ENCODE measurements around the gene LRRC41. TPM values are rescaled to one million over a fixed set of nuclear protein-coding genes. Genes with fewer than 3 reads are reported as not detected.
"Not testable (repeated sequence)": the region's sequence is repeated elsewhere in the genome, so short reads cannot be mapped to it uniquely, and the experiment has no call there.

The LRRC41 gene
- total and polyA plus RNA-seq, 2 experiments from 2014 or later = 103 to 133 TPM

GRCh38 chr1:46342084-46342656 lies 38.8 kb upstream of the LRRC41 start:
- peak; percentile 49 for DNase-seq
- H3K27me3 ChIP-seq (replicated peaks; ENCODE audit: insufficient read depth) = no peaks in the 10 kb centered on the region
- H3K27ac ChIP-seq = no peak overlapping the region
- H3K9ac ChIP-seq = no peak overlapping the region
- no peaks in the 10 kb centered on the region for H4K20me1 ChIP-seq (ENCODE audit: insufficient read depth)
- WGBS, 2 experiments (ENCODE audit: low coverage in 1 of 2, low lambda C conversion rate in 2 of 2, missing lambda C conversion rate in 2 of 2) = 88 to 89% methylated on average over 6 of the region's 6 CpGs
- no peaks in the 10 kb centered on the region for H3K9me2 ChIP-seq (ENCODE audit: insufficient read depth)
- in situ Hi-C loops (cut with MboI) = no loop called here
- H3K4me1 ChIP-seq (ENCODE audit: insufficient read depth) = peaks cover 14% of the 10 kb centered on the region; the same call in 1 of the 2 replicates
- peak overlapping the region; percentile 79; the same call in 1 of the 2 replicates for H3K4me3 ChIP-seq
- H3K79me2 ChIP-seq (ENCODE audit: insufficient read depth) = peaks cover 36% of the 10 kb centered on the region
- peaks cover 10% of the 10 kb centered on the region; the same call in 1 of the 2 replicates for H3K36me3 ChIP-seq (ENCODE audit: low read depth)
- peak overlapping the region; percentile 74 for H3K4me2 ChIP-seq (ENCODE audit: unreplicated experiment)
- no peak for TF ChIP-seq EZH2phosphoT487 (IDR thresholded peaks at IDR 0.05; ENCODE audit: insufficient read depth, low read depth)
- TF ChIP-seq EZH2 (IDR thresholded peaks at IDR 0.05; ENCODE audit: insufficient read depth, poor library complexity, severe bottlenecking) = no peak
- H3F3A ChIP-seq (ENCODE audit: insufficient read depth) = peaks cover 29% of the 10 kb centered on the region; the same call in 1 of the 2 replicates
- no peak overlapping the region for H2AFZ ChIP-seq
- H3K9me3 ChIP-seq (ENCODE audit: low read depth) = no peaks in the 10 kb centered on the region

- Histone ChIP-seq H3K9me3 (ENCODE audit: low read depth) (no peaks in the 10 kb centered on the region), H3K4me2 (ENCODE audit: unreplicated experiment) (peak overlapping the region; percentile 74), H3K9me2 (ENCODE audit: insufficient read depth) (no peaks in the 10 kb centered on the region), H3K27ac (peak overlapping the region; percentile 89), H3F3A (ENCODE audit: insufficient read depth) (peaks cover 28% of the 10 kb centered on the region; the same call in 1 of the 2 replicates), H3K4me3 (peak overlapping the region; percentile 79), H4K20me1 (ENCODE audit: insufficient read depth) (no peaks in the 10 kb centered on the region), H3K9ac (peak overlapping the region; percentile 89), H2AFZ (peak overlapping the region; percentile 94), H3K36me3 (ENCODE audit: low read depth) (peaks cover 10% of the 10 kb centered on the region; the same call in 1 of the 2 replicates), H3K4me1 (ENCODE audit: insufficient read depth) (peaks cover 14% of the 10 kb centered on the region; the same call in 1 of the 2 replicates), H3K79me2 (ENCODE audit: insufficient read depth) (peaks cover 36% of the 10 kb centered on the region), H3K27me3 (replicated peaks; ENCODE audit: insufficient read depth) (no peaks in the 10 kb centered on the region)
- 41% methylated on average over 30 to 31 of the region's 31 CpGs for WGBS, 2 experiments (ENCODE audit: low coverage in 1 of 2, low lambda C conversion rate in 2 of 2, missing lambda C conversion rate in 2 of 2)
- DNase-seq = no peak
- TF ChIP-seq EZH2 (IDR thresholded peaks at IDR 0.05; ENCODE audit: insufficient read depth, poor library complexity, severe bottlenecking) (no peak), EZH2phosphoT487 (IDR thresholded peaks at IDR 0.05; ENCODE audit: insufficient read depth, low read depth) (no peak)
- in situ Hi-C loops (cut with MboI) = no loop called here
Measured at GRCh38 chr1:46341222-46342083, 38.0 kb upstream of the LRRC41 start.

- peak within 1 kb of the TSS; percentile 89 for H3K27ac ChIP-seq
- H4K20me1 ChIP-seq (ENCODE audit: insufficient read depth) = no peaks in the 10 kb centered on the region
- H3F3A ChIP-seq (ENCODE audit: insufficient read depth) = peaks cover 24% of the 10 kb centered on the region; the same call in 1 of the 2 replicates
- H3K4me1 ChIP-seq (ENCODE audit: insufficient read depth) = peaks cover 14% of the 10 kb centered on the region; the same call in 1 of the 2 replicates
- no peaks in the 10 kb centered on the region for H3K9me2 ChIP-seq (ENCODE audit: insufficient read depth)
- 1 to 2% methylated on average over 51 to 53 of the region's 53 CpGs for WGBS, 2 experiments (ENCODE audit: low coverage in 1 of 2, low lambda C conversion rate in 2 of 2, missing lambda C conversion rate in 2 of 2)
- peak within 1 kb of the TSS; percentile 89 for H3K9ac ChIP-seq
- TF ChIP-seq EZH2phosphoT487 (IDR thresholded peaks at IDR 0.05; ENCODE audit: insufficient read depth, low read depth) (no peak), EZH2 (IDR thresholded peaks at IDR 0.05; ENCODE audit: insufficient read depth, poor library complexity, severe bottlenecking) (no peak)
- H3K4me3 ChIP-seq = peak within 1 kb of the TSS; percentile 79
- H3K9me3 ChIP-seq (ENCODE audit: low read depth) = no peaks in the 10 kb centered on the region
- H3K27me3 ChIP-seq (replicated peaks; ENCODE audit: insufficient read depth) = no peaks in the 10 kb centered on the region
- DNase-seq = peak; percentile 99
- peaks cover 36% of the 10 kb centered on the region for H3K79me2 ChIP-seq (ENCODE audit: insufficient read depth)
- H3K36me3 ChIP-seq (ENCODE audit: low read depth) = peaks cover 9% of the 10 kb centered on the region; the same call in 1 of the 2 replicates
- in situ Hi-C loops (cut with MboI) = no loop called here
- peak within 1 kb of the TSS; percentile 74 for H3K4me2 ChIP-seq (ENCODE audit: unreplicated experiment)
- H2AFZ ChIP-seq = peak within 1 kb of the TSS; percentile 94
Measured at GRCh38 chr1:46340404-46341221, 37.2 kb upstream of the LRRC41 start, which contains the start of gene NSUN4. Gene NSUN4, plus strand, starts transcription at chr1:46340807. Its CDS starts 20 bp downstream, at chr1:46340827.

GRCh38 chr1:46337409-46337808 lies 34.0 kb upstream of the LRRC41 start:
- WGBS, 2 experiments (ENCODE audit: low coverage in 1 of 2, low lambda C conversion rate in 2 of 2, missing lambda C conversion rate in 2 of 2) = 93 to 97% methylated on average over 13 to 14 of the region's 14 CpGs
- H2AFZ ChIP-seq; DNase-seq; H3K27me3 ChIP-seq (replicated peaks; ENCODE audit: insufficient read depth); H3K9me3 ChIP-seq (ENCODE audit: low read depth); H3K4me3 ChIP-seq; H3K4me2 ChIP-seq (ENCODE audit: unreplicated experiment); H3K9ac ChIP-seq; H3K36me3 ChIP-seq (ENCODE audit: low read depth); H3K9me2 ChIP-seq (ENCODE audit: insufficient read depth); H4K20me1 ChIP-seq (ENCODE audit: insufficient read depth); in situ Hi-C loops (cut with MboI); H3K27ac ChIP-seq: not testable (repeated sequence)
- Histone ChIP-seq H3F3A (ENCODE audit: insufficient read depth) (peaks cover 19% of the 10 kb centered on the region; the same call in 1 of the 2 replicates), H3K79me2 (ENCODE audit: insufficient read depth) (peaks cover 15% of the 10 kb centered on the region), H3K4me1 (ENCODE audit: insufficient read depth) (peaks cover 14% of the 10 kb centered on the region; the same call in 1 of the 2 replicates)

Data from GM23248 (cell line).